Osteoblast (primary cell): Measurements from ENCODE around the gene ISL2. TPM values are rescaled to one million over a fixed set of nuclear protein-coding genes. Genes with fewer than 3 reads are reported as not detected.
A peak's percentile ranks its signal among the peaks of the same experiment; 100 is the strongest.

Experiments
- DNase-seq: peaks from one replicate; pipeline ENCODE4 v3.0.0; 2011; ENCODE audit warnings: low spot score, mixed read lengths; ENCODE audit not compliant: insufficient read length; ENCODE audit errors: missing footprints
- H2AFZ ChIP-seq: 2 replicates; pipeline ENCODE4 v1.6.0; 2011; ENCODE audit warnings: mild to moderate bottlenecking, low read length
- H3K27ac ChIP-seq: 2 replicates; pipeline ENCODE4 v1.5.1; 2011; ENCODE audit warnings: mild to moderate bottlenecking, low read depth, low read length, moderate library complexity
- H3K27me3 ChIP-seq: 2 replicates; pipeline ENCODE4 v1.6.0; 2012; ENCODE audit warnings: mild to moderate bottlenecking, control low read depth, inconsistent platforms, low read length, moderate library complexity; ENCODE audit not compliant: insufficient read depth
- H3K36me3 ChIP-seq: 2 replicates; pipeline ENCODE4 v1.5.1; 2011; ENCODE audit warnings: mild to moderate bottlenecking, low read length, control low read depth, moderate library complexity; ENCODE audit not compliant: insufficient read depth
- H3K4me1 ChIP-seq: 2 replicates; pipeline ENCODE4 v1.5.1; 2011; ENCODE audit warnings: mild to moderate bottlenecking, low read length, control low read depth, moderate library complexity; ENCODE audit not compliant: insufficient read depth
- H3K4me2 ChIP-seq: 2 replicates; pipeline ENCODE4 v1.6.0; 2011; ENCODE audit warnings: mild to moderate bottlenecking, low read length; ENCODE audit not compliant: insufficient read depth
- H3K4me3 ChIP-seq: fragments of 200-600 bp; sonication (generic); 3 replicates; pipeline ENCODE4 v1.5.1; 2012; ENCODE audit warnings: mild to moderate bottlenecking, low read length, inconsistent platforms; ENCODE audit not compliant: insufficient read depth
- H3K79me2 ChIP-seq: 2 replicates; pipeline ENCODE4 v1.6.0; 2012; ENCODE audit warnings: mild to moderate bottlenecking, low read length, control low read depth, inconsistent platforms; ENCODE audit not compliant: insufficient read depth
- H3K9me3 ChIP-seq: 2 replicates; pipeline ENCODE4 v1.5.1; 2011; ENCODE audit warnings: low read depth, low read length, control low read depth
- H4K20me1 ChIP-seq: 2 replicates; pipeline ENCODE4 v1.6.0; 2012; ENCODE audit warnings: mild to moderate bottlenecking, low read length, control low read depth; ENCODE audit not compliant: insufficient read depth
- CTCF ChIP-seq: IDR thresholded peaks from 2 replicates; pipeline ENCODE4 v1.5.1; 2011; ENCODE audit warnings: mild to moderate bottlenecking, low read depth, low read length, moderate library complexity; ENCODE audit errors: extremely low read depth
- total RNA-seq: library from RNA; depleted of rRNA; stranded (reverse); fragments of >200 nt; gene quantifications from 2 replicates; pipeline ENCODE4 v1.2.3, GENCODE V29; 2012

Gene ISL2
- total RNA-seq, 1 donor, result 1.1 TPM

GRCh38 chr15:76337696-76338485 lies 1.3 kb downstream of the ISL2 start:
- TF ChIP-seq CTCF, result no peak
- H3K4me1 ChIP-seq, result peaks cover 8% of the 10 kb centered on the region

GRCh38 chr15:76338486-76339304 lies 2.1 kb downstream of the ISL2 start:
- Histone ChIP-seq H3K4me3 (no peak overlapping the region), H3K27me3 (peaks cover 93% of the 10 kb centered on the region), H3K27ac (no peak overlapping the region), H3K4me1 (peaks cover 8% of the 10 kb centered on the region), H3K79me2 (no peaks in the 10 kb centered on the region), H3K9me3 (no peaks in the 10 kb centered on the region), H3K4me2 (no peak overlapping the region), H3K36me3 (no peaks in the 10 kb centered on the region), H4K20me1 (no peaks in the 10 kb centered on the region), H2AFZ (no peak overlapping the region)
- no peak for TF ChIP-seq CTCF
- DNase-seq, result peak; percentile 85

More at GRCh38 chr15:76337696-76338485, 1.3 kb downstream of the ISL2 start:
- no peaks in the 10 kb centered on the region for H3K9me3 ChIP-seq
- H3K36me3 ChIP-seq, result no peaks in the 10 kb centered on the region
- H3K4me3 ChIP-seq, result peak overlapping the region; percentile 69
- no peak overlapping the region for H3K4me2 ChIP-seq
- no peaks in the 10 kb centered on the region for H4K20me1 ChIP-seq
- DNase-seq, result peak; percentile 76
- peaks cover 85% of the 10 kb centered on the region for H3K27me3 ChIP-seq
- H2AFZ ChIP-seq, result no peak overlapping the region
- H3K27ac ChIP-seq, result no peak overlapping the region
- H3K79me2 ChIP-seq, result no peaks in the 10 kb centered on the region

GRCh38 chr15:76339305-76340197 lies 3.0 kb downstream of the ISL2 start:
- no peaks in the 10 kb centered on the region for H3K79me2 ChIP-seq
- no peaks in the 10 kb centered on the region for H3K9me3 ChIP-seq
- TF ChIP-seq CTCF, result no peak
- H3K27ac ChIP-seq, result no peak overlapping the region
- H3K4me3 ChIP-seq, result peak overlapping the region; percentile 47
- DNase-seq, result peak; percentile 93
- no peaks in the 10 kb centered on the region for H3K36me3 ChIP-seq
- H3K4me2 ChIP-seq, result peak overlapping the region; percentile 69
- H2AFZ ChIP-seq, result no peak overlapping the region
- H3K4me1 ChIP-seq, result peaks cover 8% of the 10 kb centered on the region
- H3K27me3 ChIP-seq, result peaks cover 98% of the 10 kb centered on the region
- H4K20me1 ChIP-seq, result no peaks in the 10 kb centered on the region
